ENCODE measurements around the gene RAB37. TPM values are rescaled to one million over a fixed set of nuclear protein-coding genes. Genes with fewer than 3 reads are reported as not detected.

The RAB37 gene
- total and polyA plus RNA-seq, 9 of the 15 experiments (the other 6 are each of a cell fraction or from before 2014, with no cell fraction given), result 0.03 to 0.27 (median 0.11) TPM; not detected in 4

- TF ChIP-seq ETS2 (tag; IDR thresholded peaks at IDR 0.05; ENCODE audit: borderline replicate concordance, poor library complexity, severe bottlenecking) (no peak), SMC3 (conservative IDR thresholded peaks at IDR 0.05; ENCODE audit: insufficient read depth, low read depth, low read length) (no peak), CEBPB (tag; IDR thresholded peaks at IDR 0.05) (no peak), SAP30 (IDR thresholded peaks at IDR 0.05; ENCODE audit: borderline replicate concordance, insufficient read depth, low read depth, low read length, poor library complexity, severe bottlenecking) (no peak), ATF3 (IDR thresholded peaks at IDR 0.05) (no peak), ATF3 (CRISPR knock-in tag; conservative IDR thresholded peaks at IDR 0.05) (no peak)
- no TSS peak for BruUV-seq (replicated peaks)
- ATAC-seq, result no peak
- Histone ChIP-seq H3K4me3 (no peak overlapping the region), H3K9ac (ENCODE audit: insufficient read depth in 1 of 2, low read depth in 2 of 2, low read length in 2 of 2) (no peak overlapping the region), H3K36me3 (ENCODE audit: control insufficient read depth, insufficient read depth, low read length) (no peaks in the 10 kb centered on the region), H4K20me1 (replicated peaks; ENCODE audit: control insufficient read depth, insufficient read depth, low read length) (no peaks in the 10 kb centered on the region; the same call in 1 of the 2 replicates), H3K27me3 (ENCODE audit: control insufficient read depth in 2 of 2, insufficient read depth in 2 of 2, low read length in 2 of 2) (peaks cover 9 to 38% of the 10 kb centered on the region in 2 experiments; a peak in 4 of 5 replicates), H3K9me1 (ENCODE audit: control insufficient read depth, insufficient read depth, low read length) (no peaks in the 10 kb centered on the region), H2AFZ (ENCODE audit: low read depth, low read length) (no peak overlapping the region), H3K4me1 (replicated peaks in 1 of 2; ENCODE audit: control insufficient read depth in 2 of 2, insufficient read depth in 2 of 2, low read length in 2 of 2) (no peaks in the 10 kb centered on the region), H3K27ac (ENCODE audit: extremely low read depth, low read depth, low read length) (no peak overlapping the region), H3K79me2 (ENCODE audit: control insufficient read depth, insufficient read depth, low read length) (no peaks in the 10 kb centered on the region), H3K9me3 (replicated peaks; ENCODE audit: control insufficient read depth, insufficient read depth, low read depth, low read length) (peaks cover 9% of the 10 kb centered on the region; the same call in 1 of the 2 replicates), H3K4me2 (ENCODE audit: insufficient read depth, low read length) (no peak overlapping the region)
- peak; percentile 69 for FAIRE-seq
- intact Hi-C loops (cut with micrococcal nuclease) (no loop called here), in situ Hi-C loops (cut with MboI) (no loop called here)
- CTCF ChIA-PET (ENCODE audit: low intra/inter-chr PET ratio), result no interaction called here
- 0% methylated on average over 3 of the region's 3 CpGs for WGBS (ENCODE audit: insufficient coverage, low coverage, missing lambda C conversion rate)
- POLR2A ChIA-PET, result no interaction called here
- DNase-seq (ENCODE audit: extremely low read depth in 1 of 4, low spot score in 3 of 4), result no peak
These were observed 8.4 kb upstream of the RAB37 start for GRCh38 chr17:74728702-74729075.

Data from K562 (cell line).